Fibroblast of lung (primary cell): Measurements from ENCODE around the gene URAD.

Experiments
- EZH2 ChIP-seq: IDR thresholded peaks from 2 replicates; pipeline ENCODE4 v1.5.1; 2012; ENCODE audit warnings: low read length, control low read depth, mild to moderate bottlenecking; ENCODE audit errors: missing control alignments
- TF ChIP-seq, protein P1 (sequence below), 2 donors: IDR thresholded peaks in 1 of 2; conservative IDR thresholded peaks in 1 of 2; 1 replicate in 1 of 2; 2 replicates in 1 of 2; pipeline ENCODE4 v1.5.1; 2011 to 2012; ENCODE audit warnings: low read length in 2 of 2, control low read depth in 1 of 2, inconsistent platforms in 1 of 2, low read depth in 1 of 2, mild to moderate bottlenecking in 1 of 2

DNA sequence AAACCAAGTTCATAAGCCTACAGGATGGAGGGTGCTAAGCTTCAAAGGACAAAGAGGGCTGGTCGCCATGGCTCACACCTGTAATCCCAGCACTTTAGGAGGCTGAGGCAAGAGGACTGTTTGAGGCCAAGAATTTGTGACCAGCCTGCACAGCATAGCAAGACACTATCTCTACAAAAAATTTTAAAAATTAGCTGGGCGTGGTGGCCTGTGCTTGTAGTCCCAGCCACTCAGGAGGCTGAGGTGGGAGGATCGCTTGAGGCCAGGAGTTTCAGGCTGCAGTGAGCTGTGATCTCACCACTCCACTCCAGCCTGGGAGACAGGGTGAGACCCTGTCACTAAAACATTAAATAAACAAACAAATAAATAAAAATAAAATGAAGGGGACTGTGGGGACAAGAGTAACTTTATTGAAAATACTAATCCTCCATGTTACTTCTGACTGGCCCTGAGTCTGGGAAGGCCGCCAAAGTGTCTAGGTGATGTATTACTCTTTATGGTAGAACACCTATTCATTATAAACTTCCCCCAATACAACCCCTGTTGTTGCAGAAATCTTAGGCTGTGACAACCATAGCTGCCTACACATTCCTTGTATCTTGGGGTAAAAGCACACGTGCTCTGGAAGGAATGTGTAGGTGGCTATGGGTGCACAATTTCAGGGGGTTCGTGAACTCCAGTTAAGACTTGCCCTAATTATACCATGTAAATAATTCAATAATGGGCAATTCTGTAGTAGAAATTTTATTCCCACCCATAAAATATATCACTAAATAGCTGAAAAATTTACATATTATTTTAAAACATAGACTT, 14.6 kb upstream of the URAD start:
- TF ChIP-seq, protein P1, sequence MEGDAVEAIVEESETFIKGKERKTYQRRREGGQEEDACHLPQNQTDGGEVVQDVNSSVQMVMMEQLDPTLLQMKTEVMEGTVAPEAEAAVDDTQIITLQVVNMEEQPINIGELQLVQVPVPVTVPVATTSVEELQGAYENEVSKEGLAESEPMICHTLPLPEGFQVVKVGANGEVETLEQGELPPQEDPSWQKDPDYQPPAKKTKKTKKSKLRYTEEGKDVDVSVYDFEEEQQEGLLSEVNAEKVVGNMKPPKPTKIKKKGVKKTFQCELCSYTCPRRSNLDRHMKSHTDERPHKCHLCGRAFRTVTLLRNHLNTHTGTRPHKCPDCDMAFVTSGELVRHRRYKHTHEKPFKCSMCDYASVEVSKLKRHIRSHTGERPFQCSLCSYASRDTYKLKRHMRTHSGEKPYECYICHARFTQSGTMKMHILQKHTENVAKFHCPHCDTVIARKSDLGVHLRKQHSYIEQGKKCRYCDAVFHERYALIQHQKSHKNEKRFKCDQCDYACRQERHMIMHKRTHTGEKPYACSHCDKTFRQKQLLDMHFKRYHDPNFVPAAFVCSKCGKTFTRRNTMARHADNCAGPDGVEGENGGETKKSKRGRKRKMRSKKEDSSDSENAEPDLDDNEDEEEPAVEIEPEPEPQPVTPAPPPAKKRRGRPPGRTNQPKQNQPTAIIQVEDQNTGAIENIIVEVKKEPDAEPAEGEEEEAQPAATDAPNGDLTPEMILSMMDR (conservative IDR thresholded peaks at IDR 0.05 in 1 of 2, IDR thresholded peaks at IDR 0.05 in 1 of 2; ENCODE audit: low read depth in 1 of 2, low read length in 2 of 2): no peak
- no peak for TF ChIP-seq EZH2
